ENCODE measurements around the gene ZBTB46.

ZBTB46 gene

GRCh38 chr20:63828545-63828944 is 2.5 kb downstream of the ZBTB46 start:
- Histone ChIP-seq H3K4me1 (ENCODE audit: insufficient read depth, low read length, poor library complexity, severe bottlenecking) (peaks cover 21% of the 10 kb centered on the region), H3K27me3 (ENCODE audit: insufficient read depth, low read length, poor library complexity, severe bottlenecking) (no peaks in the 10 kb centered on the region), H3K9me2 (replicated peaks; ENCODE audit: low read depth, low read length) (no peaks in the 10 kb centered on the region), H3K36me3 (ENCODE audit: insufficient read depth, low read length) (no peaks in the 10 kb centered on the region), H3F3A (ENCODE audit: low read depth) (no peaks in the 10 kb centered on the region), H3K79me2 (ENCODE audit: insufficient read depth, low read length) (peaks cover 5% of the 10 kb centered on the region; the same call in 1 of the 2 replicates), H3K4me2 (ENCODE audit: low read depth, low read length, poor library complexity, severe bottlenecking) (peak overlapping the region; percentile 84), H2AFZ (ENCODE audit: low read length) (no peak overlapping the region), H3K9me3 (ENCODE audit: insufficient read depth, low read depth, low read length) (no peaks in the 10 kb centered on the region), H3K9ac (ENCODE audit: low read depth, low read length, poor library complexity, severe bottlenecking) (no peak overlapping the region), H3K4me3 (ENCODE audit: low read length, poor library complexity, severe bottlenecking) (no peak overlapping the region), H4K20me1 (ENCODE audit: insufficient read depth, low read length, poor library complexity, severe bottlenecking) (no peaks in the 10 kb centered on the region)
- no peak for TF ChIP-seq EZH2phosphoT487 (IDR thresholded peaks at IDR 0.05; ENCODE audit: borderline replicate concordance)
- no peak for TF ChIP-seq CTCF (conservative IDR thresholded peaks at IDR 0.05; ENCODE audit: low read length)

- Histone ChIP-seq H3K27me3 (ENCODE audit: insufficient read depth, low read length, poor library complexity, severe bottlenecking) (no peaks in the 10 kb centered on the region), H3K4me2 (ENCODE audit: low read depth, low read length, poor library complexity, severe bottlenecking) (peak overlapping the region; percentile 84), H3K36me3 (ENCODE audit: insufficient read depth, low read length) (no peaks in the 10 kb centered on the region), H2AFZ (ENCODE audit: low read length) (no peak overlapping the region), H3F3A (ENCODE audit: low read depth) (no peaks in the 10 kb centered on the region), H3K9ac (ENCODE audit: low read depth, low read length, poor library complexity, severe bottlenecking) (no peak overlapping the region), H3K4me3 (ENCODE audit: low read length, poor library complexity, severe bottlenecking) (no peak overlapping the region), H3K9me3 (ENCODE audit: insufficient read depth, low read depth, low read length) (no peaks in the 10 kb centered on the region), H3K4me1 (ENCODE audit: insufficient read depth, low read length, poor library complexity, severe bottlenecking) (peaks cover 21% of the 10 kb centered on the region), H3K79me2 (ENCODE audit: insufficient read depth, low read length) (peaks cover 5% of the 10 kb centered on the region; the same call in 1 of the 2 replicates), H3K9me2 (replicated peaks; ENCODE audit: low read depth, low read length) (no peaks in the 10 kb centered on the region), H4K20me1 (ENCODE audit: insufficient read depth, low read length, poor library complexity, severe bottlenecking) (no peaks in the 10 kb centered on the region)
- TF ChIP-seq CTCF (conservative IDR thresholded peaks at IDR 0.05; ENCODE audit: low read length) (no peak), EZH2phosphoT487 (IDR thresholded peaks at IDR 0.05; ENCODE audit: borderline replicate concordance) (no peak)
These were observed 2.9 kb downstream of the ZBTB46 start for GRCh38 chr20:63828124-63828523.

GRCh38 chr20:63826753-63827152 is 4.3 kb downstream of the ZBTB46 start:
- Histone ChIP-seq H3K9me3 (ENCODE audit: insufficient read depth, low read depth, low read length) (no peaks in the 10 kb centered on the region), H3K79me2 (ENCODE audit: insufficient read depth, low read length) (peaks cover 5% of the 10 kb centered on the region; the same call in 1 of the 2 replicates), H3K4me3 (ENCODE audit: low read length, poor library complexity, severe bottlenecking) (no peak overlapping the region), H4K20me1 (ENCODE audit: insufficient read depth, low read length, poor library complexity, severe bottlenecking) (no peaks in the 10 kb centered on the region), H2AFZ (ENCODE audit: low read length) (no peak overlapping the region), H3K27me3 (ENCODE audit: insufficient read depth, low read length, poor library complexity, severe bottlenecking) (no peaks in the 10 kb centered on the region), H3K9me2 (replicated peaks; ENCODE audit: low read depth, low read length) (no peaks in the 10 kb centered on the region), H3K4me2 (ENCODE audit: low read depth, low read length, poor library complexity, severe bottlenecking) (no peak overlapping the region), H3K4me1 (ENCODE audit: insufficient read depth, low read length, poor library complexity, severe bottlenecking) (peaks cover 21% of the 10 kb centered on the region), H3K9ac (ENCODE audit: low read depth, low read length, poor library complexity, severe bottlenecking) (no peak overlapping the region), H3K36me3 (ENCODE audit: insufficient read depth, low read length) (no peaks in the 10 kb centered on the region), H3F3A (ENCODE audit: low read depth) (no peaks in the 10 kb centered on the region)
- TF ChIP-seq EZH2phosphoT487 (IDR thresholded peaks at IDR 0.05; ENCODE audit: borderline replicate concordance), result no peak
- TF ChIP-seq CTCF (conservative IDR thresholded peaks at IDR 0.05; ENCODE audit: low read length), result no peak
